OCI-LY1 (cell line): ENCODE results near the gene AMPH.

Source experiments
- H2AFZ ChIP-seq: fragments of 200-600 bp; sonication (generic), shearing (Covaris generic); 2 replicates; pipeline ENCODE4 v1.6.0; 2014; ENCODE audit warnings: antibody characterized with exemption, mild to moderate bottlenecking, low read length
- H3F3A ChIP-seq: fragments of 200-600 bp; sonication (generic), shearing (Covaris generic); 2 replicates; pipeline ENCODE4 v1.6.0; 2014; ENCODE audit warnings: mild to moderate bottlenecking, antibody characterized with exemption, low read length, moderate library complexity; ENCODE audit not compliant: insufficient read depth
- H3K27ac ChIP-seq: fragments of 200-600 bp; sonication (generic); 2 replicates; pipeline ENCODE4 v1.5.1; 2014; ENCODE audit warnings: low read length, mixed run types, mild to moderate bottlenecking, low read depth; ENCODE audit not compliant: poor library complexity, severe bottlenecking
- H3K27me3 ChIP-seq: fragments of 200-600 bp; sonication (generic); 2 replicates; pipeline ENCODE4 v1.6.0; 2014; ENCODE audit warnings: antibody characterized with exemption, mild to moderate bottlenecking, low read length, moderate library complexity; ENCODE audit not compliant: insufficient read depth
- H3K36me3 ChIP-seq: fragments of 200-600 bp; sonication (generic); 2 replicates; pipeline ENCODE4 v1.6.1; 2014; ENCODE audit warnings: mild to moderate bottlenecking, antibody characterized with exemption, low read length, moderate library complexity, mixed read lengths; ENCODE audit not compliant: insufficient read depth
- H3K4me1 ChIP-seq: fragments of 200-600 bp; sonication (generic); 2 replicates; pipeline ENCODE4 v1.5.1; 2014; ENCODE audit warnings: mild to moderate bottlenecking, low read length, moderate library complexity; ENCODE audit not compliant: insufficient read depth, severe bottlenecking
- H3K4me2 ChIP-seq: fragments of 200-600 bp; sonication (generic), shearing (Covaris generic); 2 replicates; pipeline ENCODE4 v1.6.1; 2014; ENCODE audit warnings: low read length
- H3K4me3 ChIP-seq: fragments of 200-600 bp; sonication (generic); 2 replicates; pipeline ENCODE4 v1.5.1; 2014; ENCODE audit warnings: low read length, low read depth, mild to moderate bottlenecking, mixed read lengths; ENCODE audit not compliant: poor library complexity, severe bottlenecking
- H3K79me2 ChIP-seq: fragments of 200-600 bp; shearing (Covaris generic); 2 replicates; pipeline ENCODE4 v1.6.1; 2016; ENCODE audit warnings: mixed run types, low read length, mixed read lengths; ENCODE audit not compliant: insufficient read depth
- H3K9ac ChIP-seq: fragments of 200-600 bp; sonication (generic), shearing (Covaris generic); 2 replicates; pipeline ENCODE4 v1.6.1; 2014; ENCODE audit warnings: mild to moderate bottlenecking, low read length, mixed read lengths
- H3K9me2 ChIP-seq: fragments of 200-600 bp; sonication (generic), shearing (Covaris generic); 2 replicates; pipeline ENCODE4 v1.6.1; 2014; ENCODE audit warnings: low read depth, mild to moderate bottlenecking, low read length, mixed read lengths
- H3K9me3 ChIP-seq: fragments of 200-600 bp; shearing (Covaris generic); 2 replicates; pipeline ENCODE4 v1.6.1; 2014; ENCODE audit warnings: low read length, mixed read lengths
- H4K20me1 ChIP-seq: fragments of 200-600 bp; sonication (generic), shearing (Covaris generic); 2 replicates; pipeline ENCODE4 v1.6.0; 2016; ENCODE audit warnings: mild to moderate bottlenecking, low read length; ENCODE audit not compliant: insufficient read depth
- EZH2 ChIP-seq: fragments of 200-600 bp; sonication (generic), shearing (Covaris generic); IDR thresholded peaks from 2 replicates; pipeline ENCODE4 v1.8.0; 2017; ENCODE audit warnings: borderline replicate concordance, mixed run types, mild to moderate bottlenecking, antibody characterized with exemption, low read length, moderate library complexity, mixed read lengths
- TF ChIP-seq, protein P1 (sequence below): fragments of 200-600 bp; sonication (generic), shearing (Covaris generic); IDR thresholded peaks from 2 replicates; pipeline ENCODE4 v1.5.1; 2017; ENCODE audit warnings: mild to moderate bottlenecking, antibody characterized with exemption, low read length, moderate library complexity, mixed read lengths

AMPH gene

DNA sequence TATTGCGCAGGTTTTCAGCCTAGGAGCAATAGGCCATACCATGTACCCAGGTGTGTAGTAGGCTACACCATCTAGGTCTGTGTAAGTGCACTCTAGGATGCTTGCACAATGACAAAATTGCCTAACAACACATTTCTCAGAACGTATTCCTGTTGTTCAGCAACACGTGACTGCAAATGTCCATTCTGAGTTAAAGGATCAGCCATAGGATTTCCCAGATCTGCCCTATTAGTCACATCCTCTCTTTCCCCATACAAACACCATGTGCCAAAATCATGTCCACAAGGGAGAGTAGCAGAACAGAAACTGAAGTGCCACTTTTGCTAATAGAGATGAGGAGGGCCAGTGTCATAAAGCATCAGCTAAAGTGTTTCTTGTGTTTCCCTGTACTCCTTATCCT lies 42.6 kb upstream of the AMPH start:
- H3K27ac ChIP-seq, result no peak overlapping the region
- no peak overlapping the region for H3K4me2 ChIP-seq
- H3K27me3 ChIP-seq, result no peaks in the 10 kb centered on the region
- H4K20me1 ChIP-seq, result no peaks in the 10 kb centered on the region
- H2AFZ ChIP-seq, result no peak overlapping the region
- H3F3A ChIP-seq, result no peaks in the 10 kb centered on the region
- no peak for TF ChIP-seq EZH2
- TF ChIP-seq, protein P1, sequence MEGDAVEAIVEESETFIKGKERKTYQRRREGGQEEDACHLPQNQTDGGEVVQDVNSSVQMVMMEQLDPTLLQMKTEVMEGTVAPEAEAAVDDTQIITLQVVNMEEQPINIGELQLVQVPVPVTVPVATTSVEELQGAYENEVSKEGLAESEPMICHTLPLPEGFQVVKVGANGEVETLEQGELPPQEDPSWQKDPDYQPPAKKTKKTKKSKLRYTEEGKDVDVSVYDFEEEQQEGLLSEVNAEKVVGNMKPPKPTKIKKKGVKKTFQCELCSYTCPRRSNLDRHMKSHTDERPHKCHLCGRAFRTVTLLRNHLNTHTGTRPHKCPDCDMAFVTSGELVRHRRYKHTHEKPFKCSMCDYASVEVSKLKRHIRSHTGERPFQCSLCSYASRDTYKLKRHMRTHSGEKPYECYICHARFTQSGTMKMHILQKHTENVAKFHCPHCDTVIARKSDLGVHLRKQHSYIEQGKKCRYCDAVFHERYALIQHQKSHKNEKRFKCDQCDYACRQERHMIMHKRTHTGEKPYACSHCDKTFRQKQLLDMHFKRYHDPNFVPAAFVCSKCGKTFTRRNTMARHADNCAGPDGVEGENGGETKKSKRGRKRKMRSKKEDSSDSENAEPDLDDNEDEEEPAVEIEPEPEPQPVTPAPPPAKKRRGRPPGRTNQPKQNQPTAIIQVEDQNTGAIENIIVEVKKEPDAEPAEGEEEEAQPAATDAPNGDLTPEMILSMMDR, result no peak
- no peaks in the 10 kb centered on the region for H3K36me3 ChIP-seq
- no peak overlapping the region for H3K9ac ChIP-seq
- H3K9me3 ChIP-seq, result no peaks in the 10 kb centered on the region
- no peak overlapping the region for H3K4me3 ChIP-seq
- no peaks in the 10 kb centered on the region for H3K9me2 ChIP-seq
- no peaks in the 10 kb centered on the region for H3K4me1 ChIP-seq
- no peaks in the 10 kb centered on the region for H3K79me2 ChIP-seq

DNA sequence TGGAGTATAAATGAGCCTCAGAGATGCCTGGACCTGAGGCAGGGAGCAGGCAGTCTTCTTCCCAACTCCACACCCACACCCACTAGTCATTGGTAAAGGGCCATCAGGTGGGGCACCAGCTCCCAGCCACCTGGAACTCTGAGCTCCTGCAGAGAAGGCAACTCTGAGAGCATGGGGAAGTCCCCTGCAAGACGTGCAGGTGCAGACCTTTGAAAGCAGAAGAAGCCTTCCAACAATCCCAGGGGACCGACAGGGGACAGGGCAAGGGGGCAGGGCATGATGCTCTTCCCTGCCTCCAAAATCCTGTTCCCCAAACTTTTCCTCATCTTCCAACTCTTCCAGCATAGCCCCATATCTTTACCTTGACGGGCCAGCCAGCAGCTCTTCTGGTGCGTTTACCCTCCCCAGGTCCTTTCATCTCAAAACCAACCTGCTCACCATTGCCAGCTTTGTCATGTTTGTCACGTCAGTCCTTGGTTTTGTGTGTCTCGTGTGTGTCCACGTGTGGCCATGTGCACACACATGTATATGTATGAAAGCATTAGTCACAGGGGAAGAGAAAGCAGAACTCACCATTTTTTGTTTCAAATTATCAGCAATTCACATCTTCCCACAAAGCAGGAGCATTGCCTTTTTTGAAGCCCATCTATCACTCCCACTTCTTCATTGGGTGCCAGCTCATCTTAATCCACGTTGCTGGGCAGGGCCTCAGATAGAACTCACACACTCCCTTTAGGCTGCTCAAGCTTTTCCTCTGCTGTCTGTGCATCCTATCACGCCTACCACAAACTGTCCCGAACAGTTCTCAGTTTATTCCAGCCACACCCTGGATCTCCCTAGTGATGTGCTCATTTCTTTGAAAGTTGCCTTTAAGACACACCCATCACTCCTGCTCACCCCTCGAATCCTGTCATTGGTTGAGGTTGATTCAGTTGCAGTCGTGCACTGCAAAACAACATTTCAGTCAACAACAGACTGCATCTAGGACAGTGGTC lies 41.0 kb upstream of the AMPH start:
- Histone ChIP-seq H3K9me2 (no peaks in the 10 kb centered on the region), H3K27ac (no peak overlapping the region), H3K27me3 (no peaks in the 10 kb centered on the region), H3K9me3 (no peaks in the 10 kb centered on the region), H3F3A (no peaks in the 10 kb centered on the region), H2AFZ (no peak overlapping the region), H3K4me1 (no peaks in the 10 kb centered on the region), H3K4me3 (no peak overlapping the region), H3K79me2 (no peaks in the 10 kb centered on the region), H3K4me2 (no peak overlapping the region), H4K20me1 (no peaks in the 10 kb centered on the region), H3K9ac (no peak overlapping the region), H3K36me3 (no peaks in the 10 kb centered on the region)
- TF ChIP-seq, protein P1, result no peak
- TF ChIP-seq EZH2, result no peak

DNA sequence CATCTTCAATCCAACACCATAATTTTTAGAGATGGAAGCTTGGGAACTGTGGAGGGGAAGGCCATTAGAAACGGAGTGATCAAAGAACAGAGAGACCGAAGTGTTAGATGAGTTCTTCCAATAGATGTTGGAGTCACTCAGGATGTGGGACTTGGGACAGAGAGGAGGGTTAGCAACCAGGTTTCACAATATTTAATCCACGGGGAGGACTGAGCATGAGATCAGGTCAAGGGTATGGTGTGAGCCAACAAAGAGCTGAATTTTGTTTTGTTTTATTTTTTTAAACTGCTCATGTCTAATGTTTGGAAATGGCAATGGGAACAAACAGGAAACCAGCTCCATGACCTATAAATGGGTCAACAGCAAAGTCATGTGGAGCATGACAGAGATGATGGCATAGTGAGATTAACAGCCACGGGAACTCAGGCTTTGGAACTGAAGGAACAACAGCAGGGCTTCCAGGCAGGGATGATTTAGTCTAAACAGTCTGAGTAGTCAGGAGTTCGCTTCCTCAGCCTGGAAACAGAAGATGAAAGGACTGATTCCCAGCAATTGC lies 38.9 kb upstream of the AMPH start:
- Histone ChIP-seq H4K20me1 (no peaks in the 10 kb centered on the region), H3K27me3 (no peaks in the 10 kb centered on the region; the same call in 1 of the 2 replicates), H3K4me2 (no peak overlapping the region), H3K9me3 (no peaks in the 10 kb centered on the region), H2AFZ (no peak overlapping the region), H3K79me2 (no peaks in the 10 kb centered on the region), H3K36me3 (no peaks in the 10 kb centered on the region), H3K4me1 (no peaks in the 10 kb centered on the region), H3K4me3 (no peak overlapping the region), H3K27ac (no peak overlapping the region), H3K9ac (no peak overlapping the region), H3K9me2 (no peaks in the 10 kb centered on the region), H3F3A (no peaks in the 10 kb centered on the region)
- TF ChIP-seq, protein P1, result no peak
- TF ChIP-seq EZH2, result no peak
